Hematopoietic multipotent progenitor cell (in vitro differentiated cells): Measurements from ENCODE around the gene CIT. TPM values are rescaled to one million over a fixed set of nuclear protein-coding genes. Genes with fewer than 3 reads are reported as not detected.

Source experiments
- DNase-seq, 3 donors: peaks; one replicate each; pipeline ENCODE4 v3.0.0-alpha.2; 2011 to 2015; ENCODE audit warnings: low read depth in 2 of 3, low spot score in 2 of 3
- total RNA-seq: library from RNA; depleted of rRNA; stranded (reverse); fragments of >200 nt; gene quantifications from one replicate; pipeline ENCODE4 v1.2.3, GENCODE V29; 2012

The CIT gene
- total RNA-seq, 1 donor: 4.6 TPM

GRCh38 chr12:119748497-119748896 is 128.6 kb downstream of the CIT start:
- no peak for DNase-seq

GRCh38 chr12:119746169-119746568 is 131.0 kb downstream of the CIT start:
- no peak for DNase-seq

GRCh38 chr12:119744900-119745606 is 132.1 kb downstream of the CIT start:
- DNase-seq: peak in 1 of 3 donors; percentile 15

GRCh38 chr12:119742700-119743099 is 134.4 kb downstream of the CIT start:
- no peak for DNase-seq

- no peak for DNase-seq
These were observed 136.3 kb downstream of the CIT start for GRCh38 chr12:119740830-119741229.

GRCh38 chr12:119735079-119735478 is 142.0 kb downstream of the CIT start:
- DNase-seq: no peak

GRCh38 chr12:119730381-119730780 is 146.7 kb downstream of the CIT start:
- no peak for DNase-seq

GRCh38 chr12:119729871-119730270 is 147.2 kb downstream of the CIT start:
- no peak for DNase-seq

GRCh38 chr12:119728444-119728745 is 148.7 kb downstream of the CIT start:
- DNase-seq: no peak

GRCh38 chr12:119727600-119728443 is 149.3 kb downstream of the CIT start:
- DNase-seq: no peak

GRCh38 chr12:119725523-119725922 is 151.6 kb downstream of the CIT start:
- no peak for DNase-seq

GRCh38 chr12:119721306-119721705 is 155.8 kb downstream of the CIT start:
- no peak for DNase-seq

GRCh38 chr12:119720349-119720748 is 156.8 kb downstream of the CIT start:
- no peak for DNase-seq

- DNase-seq: no peak
These were observed 159.0 kb downstream of the CIT start for GRCh38 chr12:119718141-119718540.

- DNase-seq: no peak
These were observed 161.9 kb downstream of the CIT start for GRCh38 chr12:119715268-119715620.

- no peak for DNase-seq
These were observed 162.4 kb downstream of the CIT start for GRCh38 chr12:119714614-119715267.

GRCh38 chr12:119713551-119714031 is 163.5 kb downstream of the CIT start:
- DNase-seq: no peak

GRCh38 chr12:119712721-119713120 is 164.4 kb downstream of the CIT start:
- no peak for DNase-seq

GRCh38 chr12:119711693-119712092 is 165.4 kb downstream of the CIT start:
- no peak for DNase-seq

GRCh38 chr12:119710965-119711551 is 166.1 kb downstream of the CIT start:
- no peak for DNase-seq

- no peak for DNase-seq
These were observed 166.7 kb downstream of the CIT start for GRCh38 chr12:119710374-119710964.
